ENCODE measurements around the gene ZNF622.

ZNF622 gene

DNA sequence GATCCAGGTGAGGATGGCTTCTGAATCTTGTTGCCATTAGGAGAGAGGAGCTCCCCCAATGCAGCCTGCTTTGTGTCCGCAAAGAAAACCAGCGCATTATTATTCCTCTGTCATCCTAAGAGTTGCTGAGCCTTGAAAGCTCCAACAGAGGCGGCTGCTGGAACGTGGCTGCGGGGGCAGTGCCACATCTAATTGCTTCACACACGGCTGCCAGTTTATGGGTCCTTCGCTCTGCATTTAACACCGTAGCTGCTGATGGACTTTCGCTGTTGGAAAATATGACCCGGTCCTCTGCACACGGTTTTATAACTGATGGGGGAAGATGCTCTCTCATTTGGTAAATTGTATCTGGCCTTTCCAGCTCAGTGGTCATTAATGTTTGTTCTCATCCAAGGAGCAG lies 38.0 kb downstream of the ZNF622 start:
- DNase-seq = no peak

DNA sequence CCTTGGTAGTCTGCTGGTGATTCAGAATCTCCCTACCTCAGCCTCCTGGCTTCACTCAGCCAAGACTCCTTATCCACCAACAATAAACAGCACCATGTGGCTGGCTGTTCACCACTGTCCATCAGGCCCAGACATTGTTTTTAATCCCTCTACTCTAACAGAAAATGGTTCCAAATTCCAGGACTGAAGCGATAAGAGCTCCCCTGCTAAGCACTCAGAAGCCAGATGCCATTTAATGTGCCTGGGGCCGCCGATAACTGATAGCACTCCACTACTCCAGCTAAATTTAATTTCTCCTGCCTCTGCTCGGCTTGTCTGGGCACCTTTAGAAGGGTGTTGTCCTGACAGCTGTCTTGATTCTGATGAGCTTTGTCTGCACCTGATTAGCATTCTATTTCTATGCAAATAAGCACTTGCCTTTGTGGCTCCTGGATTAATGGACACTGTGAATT lies 47.1 kb downstream of the ZNF622 start:
- DNase-seq = no peak

DNA sequence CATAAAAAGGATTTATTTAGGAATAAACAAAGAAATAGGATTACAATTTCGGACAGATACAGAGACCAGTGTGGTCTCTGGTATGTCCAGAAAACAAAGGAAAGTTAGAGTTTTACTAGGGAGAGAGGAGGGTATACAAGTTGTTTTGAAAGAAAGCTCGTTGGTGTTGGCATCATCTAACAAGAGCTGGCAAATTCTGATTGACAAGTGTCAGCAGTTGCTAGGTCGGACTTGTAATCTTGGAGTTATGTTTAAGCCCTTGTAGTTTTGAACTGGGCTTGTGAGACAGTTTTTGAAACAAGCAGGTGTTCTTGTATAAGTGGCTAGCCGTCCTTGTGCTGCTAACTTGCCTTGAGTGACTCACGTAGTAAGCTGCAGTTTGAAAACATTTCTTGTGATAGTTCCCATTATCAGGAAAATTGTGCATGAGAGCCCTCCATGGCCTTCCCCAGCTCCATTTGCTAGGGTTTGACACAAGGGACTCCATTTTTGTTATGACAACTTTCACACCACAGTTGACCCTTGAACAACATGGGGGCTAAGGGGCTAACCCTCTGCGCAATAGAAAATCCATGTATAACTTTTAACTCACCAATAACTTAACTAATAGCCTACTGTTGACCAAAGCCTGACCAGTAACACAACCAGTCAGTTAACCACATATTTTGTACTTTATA lies 48.1 kb downstream of the ZNF622 start:
- no peak for DNase-seq

DNA sequence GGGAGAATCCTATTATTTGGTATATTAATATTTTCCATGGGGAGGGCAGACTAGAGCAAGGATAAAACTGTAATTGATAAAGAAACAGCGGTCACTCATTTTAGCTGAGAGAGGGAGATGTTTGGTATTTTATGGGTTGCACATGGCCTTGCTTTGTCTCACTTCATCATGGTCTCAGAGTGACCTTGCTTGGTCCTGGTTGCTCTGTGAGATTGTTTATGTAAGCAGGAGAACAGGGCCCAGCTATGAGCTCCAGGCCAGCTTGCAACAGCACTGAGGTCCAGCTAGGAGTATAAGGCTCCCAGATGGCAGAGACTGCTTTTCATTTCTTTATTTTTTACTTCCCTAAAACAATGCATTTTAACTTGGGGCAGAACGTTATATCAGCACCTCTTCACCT lies 50.7 kb downstream of the ZNF622 start:
- DNase-seq = no peak

DNA sequence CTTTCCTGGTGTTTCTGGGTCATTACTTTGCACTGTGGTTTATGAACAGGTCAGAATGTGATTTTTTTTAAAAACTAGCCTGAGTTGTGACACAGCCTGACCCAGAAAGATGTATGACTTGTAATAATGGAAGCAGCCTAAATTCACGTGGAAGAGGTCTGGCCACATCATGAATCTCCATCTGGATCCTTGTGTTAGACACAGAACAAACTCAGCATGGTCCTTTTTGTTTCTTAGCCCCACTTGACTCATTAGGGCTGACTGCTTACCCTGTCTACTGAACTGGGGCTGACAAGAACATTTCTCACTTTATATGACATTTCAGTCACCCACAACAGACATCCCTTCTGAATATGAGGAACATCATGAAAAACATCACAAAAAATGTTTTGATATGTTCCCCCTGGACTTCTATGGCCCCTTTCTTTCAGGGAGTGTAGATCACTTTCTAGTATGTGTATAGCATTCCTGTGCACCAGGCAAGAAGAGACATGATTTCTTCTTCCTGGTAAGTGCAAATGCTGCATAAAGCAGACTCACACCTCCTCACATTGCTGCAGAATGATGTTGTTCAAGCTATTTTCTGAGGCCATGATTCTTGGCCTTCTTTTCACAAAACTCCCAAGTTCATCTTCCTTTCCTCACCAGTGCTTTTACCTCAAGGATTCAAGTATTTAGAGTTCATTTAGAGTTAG lies 52.3 kb downstream of the ZNF622 start:
- DNase-seq = no peak

DNA sequence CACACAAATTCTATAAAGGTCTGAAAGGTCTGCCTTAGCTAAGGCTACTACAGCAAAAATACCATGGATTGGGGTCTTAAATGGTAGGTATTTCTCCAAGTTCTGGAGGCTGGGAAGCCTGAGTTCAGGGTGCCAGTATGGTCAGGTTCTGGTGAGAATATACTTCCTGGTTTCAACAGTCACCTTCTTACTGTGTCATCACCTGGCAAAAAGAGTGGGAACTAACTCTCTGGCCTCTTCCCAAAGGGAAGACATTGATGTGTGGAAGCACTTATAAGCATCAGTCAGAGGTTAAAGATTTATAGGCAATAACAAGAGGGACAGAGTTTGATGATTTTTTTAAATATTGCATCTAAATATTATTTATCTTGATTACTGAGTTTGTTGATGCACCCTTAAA lies 53.0 kb downstream of the ZNF622 start:
- DNase-seq = no peak

DNA sequence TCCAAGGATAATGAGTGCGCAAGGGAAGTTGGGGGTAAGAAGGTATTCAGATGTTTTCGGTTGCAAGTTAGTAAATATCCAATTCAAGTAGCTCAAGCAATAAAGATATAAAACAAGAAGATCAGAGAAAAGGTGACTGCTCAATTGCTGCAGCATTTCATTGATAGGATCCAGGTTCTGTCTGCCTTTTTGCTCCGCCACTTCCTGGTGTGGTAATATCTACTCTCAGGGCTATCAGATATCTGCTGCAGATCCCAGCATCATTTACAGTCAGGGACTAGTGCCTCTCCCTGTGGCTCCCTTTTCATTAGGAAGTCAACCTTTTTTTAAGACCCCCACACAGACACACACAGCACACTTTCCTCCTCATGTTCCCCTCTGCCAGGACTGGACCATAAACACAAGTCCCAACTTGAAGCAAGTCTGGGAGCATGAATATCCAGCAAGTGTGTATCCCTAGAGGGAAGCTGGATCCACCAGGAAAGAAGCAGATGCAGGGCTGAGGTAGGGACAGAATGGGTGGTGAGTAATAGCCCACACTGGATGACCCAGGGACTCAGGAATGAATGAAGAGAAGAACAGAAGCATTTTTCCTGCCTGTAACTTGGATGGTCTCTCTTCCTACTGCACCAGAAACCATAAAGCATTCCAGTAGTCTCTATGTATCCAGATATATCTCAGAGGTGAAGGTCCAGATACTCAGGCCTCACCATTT lies 53.7 kb downstream of the ZNF622 start:
- DNase-seq = no peak

DNA sequence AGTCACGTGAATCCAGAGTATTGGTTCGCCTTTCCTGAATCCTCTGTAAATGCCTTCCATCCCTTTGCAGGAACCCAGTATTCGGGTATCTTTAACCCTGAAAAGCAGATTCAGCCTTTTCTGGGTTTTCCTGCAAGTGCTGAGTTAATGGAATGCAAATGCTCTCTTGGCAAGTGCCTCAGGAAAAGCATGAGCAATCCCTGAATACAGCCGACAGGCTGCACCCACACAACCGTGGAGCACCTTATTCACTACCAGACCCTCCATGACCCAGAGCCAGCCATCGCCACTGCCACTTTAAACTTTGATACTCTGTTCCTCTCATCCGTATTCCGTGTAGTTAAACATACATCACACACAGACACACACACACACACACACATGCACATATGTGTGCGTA lies 54.4 kb downstream of the ZNF622 start:
- no peak for DNase-seq

DNA sequence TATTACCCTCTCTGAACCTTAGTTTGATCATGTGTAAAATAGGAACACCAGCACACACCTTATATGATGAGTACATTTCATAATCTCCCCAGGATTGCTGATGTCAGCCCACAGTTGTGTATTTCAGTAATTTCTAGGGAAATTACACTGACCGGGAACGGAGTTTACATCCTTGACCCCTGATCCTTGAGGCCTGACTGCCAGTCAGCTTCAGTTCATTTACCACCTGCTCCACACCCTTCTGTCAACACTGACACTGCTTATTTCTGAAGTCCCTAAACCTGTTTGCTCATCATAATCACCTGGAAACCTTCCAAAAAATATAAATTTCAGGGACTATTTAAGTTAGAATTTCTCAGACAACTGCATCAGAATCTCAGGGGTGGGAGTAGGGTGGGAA lies 55.3 kb downstream of the ZNF622 start:
- DNase-seq = no peak

DNA sequence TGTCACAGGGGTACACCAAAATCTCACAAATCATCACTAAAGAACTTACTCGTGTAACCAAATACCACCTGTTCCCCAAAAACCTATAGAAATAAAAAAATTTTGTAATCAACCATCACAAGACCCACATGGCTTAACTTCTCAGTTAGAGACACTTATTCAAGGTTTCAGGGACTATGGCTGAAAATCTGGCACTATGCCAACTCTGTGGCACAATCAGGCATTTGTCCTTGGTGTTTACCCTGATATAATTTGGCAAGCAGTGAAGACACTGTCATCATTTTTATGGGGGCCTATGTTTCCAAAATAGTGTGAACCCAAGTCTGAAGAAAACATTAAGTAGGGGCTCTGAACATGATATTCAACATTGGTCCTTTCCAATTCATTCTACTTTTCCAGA lies 59.0 kb downstream of the ZNF622 start:
- DNase-seq = no peak

DNA sequence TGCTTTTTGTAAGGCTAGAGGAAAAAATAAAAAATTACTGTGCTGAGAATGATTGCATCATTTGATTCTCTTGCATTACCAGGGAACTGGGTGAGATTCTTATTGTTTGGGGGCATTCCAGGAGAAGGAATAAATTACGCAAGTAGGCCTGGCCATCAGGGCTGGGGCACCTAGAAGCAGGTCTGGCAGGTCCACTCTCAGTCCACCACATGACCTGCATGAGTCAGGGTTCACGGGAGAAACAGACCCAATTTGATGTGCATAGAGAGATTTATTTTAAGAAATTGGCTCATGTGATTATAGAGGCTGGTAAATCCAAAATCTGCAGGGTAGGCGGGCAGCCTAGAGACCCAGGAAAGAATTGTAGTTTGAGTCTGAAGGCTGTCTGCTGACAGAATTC lies 59.6 kb downstream of the ZNF622 start:
- DNase-seq = no peak

All from CD4-positive, alpha-beta T cell treated with Interleukin-4 for 1 hour (primary cell).